ENCODE measurements around the gene NFIL3. TPM values are rescaled to one million over a fixed set of nuclear protein-coding genes. Genes with fewer than 3 reads are reported as not detected.

NFIL3 gene
- total RNA-seq, 1 experiment from 2014 or later = 2.7 TPM

Other genes starting within 250 kb of the NFIL3 start
- 6.7 and 16.4 TPM in 2 replicates for gene AUH, start 61.9 kb downstream of the NFIL3 start, total RNA-seq (2014; rRNA removed; shearing (Covaris generic); ENCODE audit: low replicate concordance)

Measured in MG63 (cell line).